H1 (cell line): ENCODE data around the gene DICER1. TPM values are rescaled to one million over a fixed set of nuclear protein-coding genes. Genes with fewer than 3 reads are reported as not detected.
A peak's percentile ranks its signal among the peaks of the same experiment; 100 is the strongest.

Experiments used
- CTCF ChIA-PET: fragments of 300-600 bp; sonication (Branson Sonifier 250); formaldehyde crosslinking; loops from one replicate; lab custom pipeline; 2021; ENCODE audit not compliant: partially characterized antibody; lab: Charles Lee
- POLR2A ChIA-PET: fragments of 300-600 bp; sonication (Branson Sonifier 250); formaldehyde crosslinking; loops from one replicate; lab custom pipeline; 2021; ENCODE audit warnings: inconsistent platforms; ENCODE audit not compliant: partially characterized antibody; lab: Charles Lee
- DNase-seq, 2 experiments: peaks; one replicate each; pipeline versions ENCODE4 v3.0.0 to v3.0.0-alpha.2; 2010 to 2022; ENCODE audit warnings: low spot score in 2 of 2, low read depth in 1 of 2, mixed read lengths in 1 of 2
- FAIRE-seq: peaks from 2 replicates; lab custom pipeline; 2011; peaks lifted over from hg19 to GRCh38; lab: Jason Lieb, UNC
- H2AFZ ChIP-seq: 2 replicates; pipeline ENCODE4 v1.8.1; 2012; ENCODE audit warnings: low read length, inconsistent platforms
- H2AK5ac ChIP-seq: 2 replicates; pipeline ENCODE4 v1.6.1; 2013; ENCODE audit warnings: low read depth, low read length
- H2BK120ac ChIP-seq: replicated peaks from 2 replicates; pipeline ENCODE3; 2013; ENCODE audit warnings: low read depth, low read length, inconsistent platforms
- H2BK12ac ChIP-seq: 2 replicates; pipeline ENCODE4 v1.6.1; 2013; ENCODE audit warnings: low read depth, low read length
- H2BK15ac ChIP-seq: 2 replicates; pipeline ENCODE4 v1.6.1; 2013; ENCODE audit warnings: low read length
- H2BK20ac ChIP-seq: 2 replicates; pipeline ENCODE4 v1.6.1; 2013; ENCODE audit warnings: low read length
- H2BK5ac ChIP-seq: 2 replicates; pipeline ENCODE4 v1.6.1; 2013; ENCODE audit warnings: low read depth, low read length
- H3K14ac ChIP-seq: 2 replicates; pipeline ENCODE4 v1.6.1; 2013; ENCODE audit warnings: inconsistent platforms; ENCODE audit not compliant: insufficient read length
- H3K18ac ChIP-seq: 2 replicates; pipeline ENCODE4 v1.6.1; 2013; ENCODE audit warnings: low read length; ENCODE audit errors: extremely low read depth
- H3K23ac ChIP-seq: 2 replicates; pipeline ENCODE4 v1.6.1; 2013; ENCODE audit warnings: inconsistent platforms; ENCODE audit not compliant: insufficient read length
- H3K23me2 ChIP-seq: 2 replicates; pipeline ENCODE4 v1.6.1; 2013; ENCODE audit warnings: low read depth, low read length
- H3K27ac ChIP-seq: 2 replicates; pipeline ENCODE4 v1.6.1; 2011; ENCODE audit warnings: low read depth, low read length, inconsistent platforms
- H3K27me3 ChIP-seq, 4 experiments: replicated peaks in 1 of 4; 1 replicate in 1 of 4; 2 replicates in 3 of 4; pipeline versions ENCODE4 v1.6.1 to v1.8.1; 2011 to 2013; ENCODE audit warnings: low read length in 3 of 4, mild to moderate bottlenecking in 3 of 4, inconsistent platforms in 2 of 4, mixed read lengths in 2 of 4, moderate library complexity in 1 of 4; ENCODE audit not compliant: control insufficient read depth in 3 of 4, insufficient read depth in 3 of 4; ENCODE audit errors: extremely low read depth in 1 of 4
- H3K36me3 ChIP-seq, 4 experiments: 2 replicates each; pipeline versions ENCODE4 v1.6.1 to v1.8.1; 2011 to 2013; ENCODE audit warnings: mild to moderate bottlenecking in 4 of 4, low read length in 3 of 4, moderate library complexity in 2 of 4, control low read depth in 1 of 4, inconsistent platforms in 1 of 4; ENCODE audit not compliant: insufficient read depth in 4 of 4, control insufficient read depth in 2 of 4
- H3K4ac ChIP-seq: replicated peaks from 2 replicates; pipeline ENCODE3; 2013; ENCODE audit warnings: low read length, low read depth, mixed read lengths, inconsistent platforms; ENCODE audit not compliant: insufficient read length
- H3K4me1 ChIP-seq, 4 experiments: replicated peaks in 1 of 4; 1 replicate in 1 of 4; 2 replicates in 3 of 4; pipeline versions ENCODE4 v1.6.1 to v1.8.1; 2011 to 2013; ENCODE audit warnings: low read length in 3 of 4, inconsistent platforms in 2 of 4, mixed read lengths in 1 of 4; ENCODE audit not compliant: insufficient read depth in 4 of 4, control insufficient read depth in 3 of 4
- H3K4me2 ChIP-seq, 2 experiments: 2 replicates each; pipeline versions ENCODE4 v1.6.1 to v1.8.1; 2011 to 2013; ENCODE audit warnings: low read depth in 2 of 2, low read length in 2 of 2, control low read depth in 1 of 2, inconsistent platforms in 1 of 2, mild to moderate bottlenecking in 1 of 2; ENCODE audit not compliant: insufficient read depth in 1 of 2
- H3K4me3 ChIP-seq, 4 experiments: fragments of 200-600, 300-600 bp in 1 of 4; sonication (generic), shearing (Covaris generic), sonication (Bioruptor Twin) in 1 of 4; 2 replicates each; pipeline versions ENCODE4 v1.5.1 to v1.8.1; 2011 to 2016; ENCODE audit warnings: low read length in 4 of 4, low read depth in 3 of 4, control low read depth in 2 of 4, inconsistent platforms in 2 of 4, mild to moderate bottlenecking in 2 of 4, mixed read lengths in 1 of 4, moderate library complexity in 1 of 4; ENCODE audit not compliant: insufficient read depth in 2 of 4; ENCODE audit errors: extremely low read depth in 1 of 4
- H3K56ac ChIP-seq: replicated peaks from 2 replicates; pipeline ENCODE3; 2013; ENCODE audit warnings: low read depth, mild to moderate bottlenecking, mixed read lengths, low read length, inconsistent platforms; ENCODE audit not compliant: insufficient read length
- H3K79me1 ChIP-seq: 2 replicates; pipeline ENCODE4 v1.6.1; 2013; ENCODE audit warnings: low read depth, low read length, control low read depth
- H3K79me2 ChIP-seq, 2 experiments: 2 replicates each; pipeline versions ENCODE4 v1.6.1 to v1.8.1; 2012 to 2013; ENCODE audit warnings: low read length in 2 of 2, mild to moderate bottlenecking in 2 of 2, inconsistent platforms in 1 of 2; ENCODE audit not compliant: insufficient read depth in 2 of 2, control insufficient read depth in 1 of 2
- H3K9ac ChIP-seq, 4 experiments: replicated peaks in 1 of 4; 1 replicate in 1 of 4; 2 replicates in 3 of 4; pipeline versions ENCODE4 v1.6.1 to v1.8.1; 2011 to 2013; ENCODE audit warnings: low read depth in 3 of 4, low read length in 3 of 4, control low read depth in 2 of 4, mild to moderate bottlenecking in 2 of 4, moderate library complexity in 2 of 4, inconsistent platforms in 1 of 4; ENCODE audit errors: extremely low read depth in 1 of 4
- H3K9me3 ChIP-seq, 2 experiments: 2 replicates each; pipeline versions ENCODE4 v1.6.1 to v1.8.1; 2012 to 2013; ENCODE audit warnings: mild to moderate bottlenecking in 2 of 2, moderate library complexity in 2 of 2, control low read depth in 1 of 2, inconsistent platforms in 1 of 2, low read depth in 1 of 2, low read length in 1 of 2, mixed read lengths in 1 of 2; ENCODE audit not compliant: insufficient read depth in 2 of 2
- H4K20me1 ChIP-seq, 2 experiments: replicated peaks in 1 of 2; 2 replicates each; pipeline versions ENCODE3 to v1.8.1; 2011 to 2013; ENCODE audit warnings: inconsistent platforms in 2 of 2, low read length in 2 of 2, mild to moderate bottlenecking in 1 of 2; ENCODE audit not compliant: insufficient read depth in 2 of 2, control insufficient read depth in 1 of 2
- H4K5ac ChIP-seq: 2 replicates; pipeline ENCODE4 v1.6.1; 2013; ENCODE audit warnings: low read length, low read depth, mixed read lengths, inconsistent platforms; ENCODE audit not compliant: insufficient read length
- H4K8ac ChIP-seq: 2 replicates; pipeline ENCODE4 v1.8.0; 2013; ENCODE audit warnings: mild to moderate bottlenecking, moderate library complexity, low read length, inconsistent platforms; ENCODE audit not compliant: insufficient read depth; ENCODE audit errors: extremely low read depth
- H4K91ac ChIP-seq: replicated peaks from 2 replicates; pipeline ENCODE3; 2013; ENCODE audit warnings: low read length, mixed read lengths, inconsistent platforms; ENCODE audit not compliant: insufficient read length
- HDAC2 ChIP-seq, 2 experiments: fragments of 300-600 bp in 1 of 2; sonication (generic) in 1 of 2; IDR thresholded peaks; 2 replicates each; pipeline ENCODE4 v1.6.1; 2011 to 2012; ENCODE audit warnings: low read depth in 2 of 2, low read length in 2 of 2, mild to moderate bottlenecking in 2 of 2, moderate library complexity in 2 of 2, borderline replicate concordance in 1 of 2, inconsistent platforms in 1 of 2
- NRF1 ChIP-seq: IDR thresholded peaks from 2 replicates; pipeline ENCODE4 v1.6.1; 2011; ENCODE audit warnings: mild to moderate bottlenecking, low read depth, low read length, improper control_type of control experiment
- RAD21 ChIP-seq, 2 experiments: IDR thresholded peaks in 1 of 2; conservative IDR thresholded peaks in 1 of 2; 2 replicates each; pipeline ENCODE4 v1.6.1; 2011; ENCODE audit warnings: low read depth in 2 of 2, low read length in 2 of 2, improper control_type of control experiment in 1 of 2, inconsistent platforms in 1 of 2, mild to moderate bottlenecking in 1 of 2, moderate library complexity in 1 of 2
- RNF2 ChIP-seq: fragments of 200-900, 300-1000 bp; sonication (generic); IDR thresholded peaks from 2 replicates; pipeline ENCODE4 v1.7.1; 2016; ENCODE audit warnings: borderline replicate concordance, low read depth, mild to moderate bottlenecking, antibody characterized with exemption, low read length; ENCODE audit not compliant: poor library complexity, severe bottlenecking; ENCODE audit errors: missing control alignments
- SIRT6 ChIP-seq: IDR thresholded peaks from one replicate; pipeline ENCODE4 v1.7.1; 2012; ENCODE audit warnings: low read length, inconsistent platforms
- SRF ChIP-seq: IDR thresholded peaks from 2 replicates; pipeline ENCODE4 v1.6.1; 2011; ENCODE audit warnings: mild to moderate bottlenecking, low read depth, low read length, moderate library complexity
- TAF1 ChIP-seq: IDR thresholded peaks from 2 replicates; pipeline ENCODE4 v1.6.1; 2011; ENCODE audit warnings: mild to moderate bottlenecking, low read depth, low read length
- TAF7 ChIP-seq: optimal IDR thresholded peaks from 2 replicates; pipeline ENCODE3; 2011; ENCODE audit warnings: low read depth, mild to moderate bottlenecking, inconsistent platforms, low read length, moderate library complexity, borderline replicate concordance
- TCF12 ChIP-seq: IDR thresholded peaks from 2 replicates; pipeline ENCODE4 v1.6.1; 2011; ENCODE audit warnings: low read depth, mild to moderate bottlenecking, low read length
- YY1 ChIP-seq: IDR thresholded peaks from 2 replicates; pipeline ENCODE4 v1.6.1; 2011; ENCODE audit warnings: low read depth, mild to moderate bottlenecking, low read length
- WGBS, 2 experiments: shearing (Covaris generic) in 1 of 2; methylation state at CpG; one replicate each; pipeline versions ENCODE4 v1.1.6 to v1.1.7; 2013 to 2015; ENCODE audit warnings: low lambda C conversion rate in 2 of 2, mixed read lengths in 2 of 2, inconsistent platforms in 1 of 2, low coverage in 1 of 2, missing lambda C conversion rate in 1 of 2; ENCODE audit not compliant: insufficient replicate concordance in 2 of 2, insufficient coverage in 1 of 2, insufficient read length in 1 of 2; ENCODE audit errors: extremely low coverage in 1 of 2, missing lambda C conversion rate in 1 of 2; 5-methylcytosine and 5-hydroxymethylcytosine counted together
- polyA plus RNA-seq, 7 experiments: library from polyadenylated mRNA; depleted of rRNA in 3 of 7; stranded (reverse) in 5 of 7; unstranded in 2 of 7; fragments of >200 nt in 5 of 7; fragments of 200-250 nt in 2 of 7; gene quantifications; 1 replicate in 5 of 7; 2 replicates in 1 of 7; 4 replicates in 1 of 7; pipeline versions ENCODE4 v1.2.1 to v1.2.3, GENCODE V29; 2011 to 2013; ENCODE audit warnings: missing spikeins in 2 of 7, mixed read lengths in 2 of 7
- total RNA-seq: library from RNA; stranded (reverse); fragmentation: NEBNext Ultra II Directional; extraction: Animal tissue kit (Norgen Biotek cat#: 25700); gene quantifications from 2 replicates; pipeline ENCODE4 v1.2.1, GENCODE V29; 2021
- TF ChIP-seq, protein P1 (sequence below), 3 experiments: IDR thresholded peaks; 1 replicate in 2 of 3; 2 replicates in 1 of 3; pipeline versions ENCODE4 v1.5.1 to v1.6.1; 2011; ENCODE audit warnings: low read length in 3 of 3, mild to moderate bottlenecking in 3 of 3, inconsistent platforms in 2 of 3, low read depth in 1 of 3, moderate library complexity in 1 of 3; ENCODE audit not compliant: insufficient read depth in 1 of 3; ENCODE audit errors: control extremely low read depth in 1 of 3

Gene DICER1
- total and polyA plus RNA-seq, 2 of the 8 experiments (the other 6 are each of a cell fraction or from before 2014, with no cell fraction given), result 11.9 to 61.8 TPM

DNA sequence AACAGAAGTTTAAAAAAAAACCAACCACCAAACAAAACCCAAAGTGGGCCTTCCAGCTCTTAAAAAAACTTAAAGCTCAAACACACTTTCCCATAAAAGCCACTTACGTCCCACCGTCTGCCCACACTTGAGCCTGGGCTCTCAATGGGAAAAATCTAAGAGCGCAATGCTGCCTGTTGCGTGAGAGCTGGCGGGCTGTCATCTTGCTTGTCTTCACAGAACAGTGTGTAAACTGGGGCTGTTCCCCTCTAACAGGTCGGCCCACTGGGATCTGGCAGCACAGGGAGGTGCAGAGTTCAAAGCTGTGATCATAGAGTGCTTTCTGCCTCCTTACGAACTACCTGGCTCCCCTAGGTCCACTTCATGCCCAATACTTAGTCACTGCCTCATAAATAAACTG, 80.0 kb downstream of the DICER1 start:
- no peak overlapping the region for H3K4ac ChIP-seq
- peaks cover 0 to 6% (median 3%) of the 10 kb centered on the region in 4 experiments; a peak in 3 of 7 replicates for H3K4me1 ChIP-seq
- H3K27ac ChIP-seq, result no peak overlapping the region
- no peaks in the 10 kb centered on the region for H3K36me3 ChIP-seq
- no peak overlapping the region for H3K4me3 ChIP-seq
- ChIA-PET POLR2A (no interaction called here), CTCF (no interaction called here)
- 0 out of 2 replicates have a peak overlapping the region, but pooled peaks have one; percentile 65 for H2BK15ac ChIP-seq
- no peak overlapping the region for H3K23ac ChIP-seq
- 90% methylated on average over 7 of the region's 7 CpGs; no CpG with 5 or more reads in 1 of the 2 experiments for WGBS, 2 experiments
- H3K79me1 ChIP-seq, result no peaks in the 10 kb centered on the region
- no peaks in the 10 kb centered on the region for H3K23me2 ChIP-seq
- peak overlapping the region; percentile 11 for H4K91ac ChIP-seq
- no peaks in the 10 kb centered on the region for H3K79me2 ChIP-seq
- DNase-seq (peak in 1 of 2 experiments; percentile 7), FAIRE-seq (no peak)
- no peak overlapping the region for H2AFZ ChIP-seq
- no peaks in the 10 kb centered on the region for H3K27me3 ChIP-seq
- H2BK12ac ChIP-seq, result no peak overlapping the region
- no peak overlapping the region for H2AK5ac ChIP-seq
- H4K5ac ChIP-seq, result no peak overlapping the region
- no peak overlapping the region for H3K4me2 ChIP-seq
- no peak overlapping the region for H2BK120ac ChIP-seq
- H2BK5ac ChIP-seq, result no peak overlapping the region
- H2BK20ac ChIP-seq, result no peak overlapping the region; the same call in 1 of the 2 replicates
- H3K9me3 ChIP-seq, result no peaks in the 10 kb centered on the region
- no peak overlapping the region for H3K9ac ChIP-seq
- no peak overlapping the region for H3K18ac ChIP-seq
- H3K14ac ChIP-seq, result no peak overlapping the region
- no peaks in the 10 kb centered on the region for H4K20me1 ChIP-seq
- H4K8ac ChIP-seq, result no peak overlapping the region
- H3K56ac ChIP-seq, result no peak overlapping the region
- no peak for TF ChIP-seq SIRT6
- no peak for TF ChIP-seq SRF
- TF ChIP-seq RNF2, result no peak
- TF ChIP-seq NRF1, result no peak
- TF ChIP-seq, protein P1, sequence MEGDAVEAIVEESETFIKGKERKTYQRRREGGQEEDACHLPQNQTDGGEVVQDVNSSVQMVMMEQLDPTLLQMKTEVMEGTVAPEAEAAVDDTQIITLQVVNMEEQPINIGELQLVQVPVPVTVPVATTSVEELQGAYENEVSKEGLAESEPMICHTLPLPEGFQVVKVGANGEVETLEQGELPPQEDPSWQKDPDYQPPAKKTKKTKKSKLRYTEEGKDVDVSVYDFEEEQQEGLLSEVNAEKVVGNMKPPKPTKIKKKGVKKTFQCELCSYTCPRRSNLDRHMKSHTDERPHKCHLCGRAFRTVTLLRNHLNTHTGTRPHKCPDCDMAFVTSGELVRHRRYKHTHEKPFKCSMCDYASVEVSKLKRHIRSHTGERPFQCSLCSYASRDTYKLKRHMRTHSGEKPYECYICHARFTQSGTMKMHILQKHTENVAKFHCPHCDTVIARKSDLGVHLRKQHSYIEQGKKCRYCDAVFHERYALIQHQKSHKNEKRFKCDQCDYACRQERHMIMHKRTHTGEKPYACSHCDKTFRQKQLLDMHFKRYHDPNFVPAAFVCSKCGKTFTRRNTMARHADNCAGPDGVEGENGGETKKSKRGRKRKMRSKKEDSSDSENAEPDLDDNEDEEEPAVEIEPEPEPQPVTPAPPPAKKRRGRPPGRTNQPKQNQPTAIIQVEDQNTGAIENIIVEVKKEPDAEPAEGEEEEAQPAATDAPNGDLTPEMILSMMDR (IDR thresholded peaks at IDR 0.05; ENCODE audit: control extremely low read depth in 1 of 3, insufficient read depth in 1 of 3, low read depth in 1 of 3, low read length in 3 of 3), result no peak
- TF ChIP-seq TAF1, result no peak
- no peak for TF ChIP-seq HDAC2 (IDR thresholded peaks at IDR 0.05; ENCODE audit: borderline replicate concordance in 1 of 2, low read depth in 2 of 2, low read length in 2 of 2)
- TF ChIP-seq RAD21 (IDR thresholded peaks at IDR 0.05 in 1 of 2, conservative IDR thresholded peaks at IDR 0.05 in 1 of 2; ENCODE audit: low read depth in 2 of 2, low read length in 2 of 2), result no peak
- TF ChIP-seq YY1, result no peak
- no peak for TF ChIP-seq TAF7
- TF ChIP-seq TCF12, result no peak
